ENCODE data around the gene PDIA6.

The PDIA6 gene

DNA sequence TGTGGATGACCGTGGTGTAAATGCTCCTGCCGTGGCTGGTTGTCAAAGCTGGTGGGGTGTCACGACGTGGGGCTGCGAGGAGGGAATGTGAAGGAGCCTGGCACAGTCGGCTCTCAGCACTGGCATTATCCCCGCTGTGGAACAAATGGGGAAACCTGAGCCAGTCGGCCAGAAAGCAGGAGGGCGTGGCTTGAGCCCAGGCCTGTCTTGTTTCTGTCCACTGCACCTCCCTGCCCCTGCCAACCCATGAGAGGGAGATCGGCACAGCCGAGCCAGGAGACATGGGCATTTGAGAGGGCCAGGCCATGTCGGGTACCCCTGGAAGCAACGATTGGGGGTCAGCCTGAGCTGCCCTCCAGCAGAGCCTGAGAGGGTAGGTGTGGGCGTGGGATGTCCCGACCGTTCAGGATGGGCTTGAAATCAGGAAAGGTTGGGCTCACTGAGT lies 44.5 kb downstream of the PDIA6 start:
- no peak for DNase-seq

DNA sequence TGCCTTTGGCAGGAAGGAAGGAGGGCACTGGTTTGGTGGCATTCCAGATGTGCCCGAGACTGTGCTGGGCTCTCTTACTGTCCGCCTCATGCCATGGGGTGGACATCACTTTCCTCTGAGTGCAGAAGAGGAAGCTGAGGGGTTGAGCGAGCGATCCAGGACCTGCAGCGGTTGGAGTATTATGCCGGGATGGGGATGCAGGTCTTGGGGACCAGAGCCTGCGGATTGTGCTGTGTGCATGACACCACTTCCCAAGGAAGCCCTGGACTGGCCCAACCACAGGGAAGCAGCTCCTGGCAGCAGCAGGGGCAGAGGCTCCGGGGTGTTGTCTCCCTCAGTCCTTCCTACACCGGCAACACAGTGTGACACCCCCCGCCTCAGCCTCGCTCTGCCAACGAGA lies 46.7 kb downstream of the PDIA6 start:
- DNase-seq: no peak

DNA sequence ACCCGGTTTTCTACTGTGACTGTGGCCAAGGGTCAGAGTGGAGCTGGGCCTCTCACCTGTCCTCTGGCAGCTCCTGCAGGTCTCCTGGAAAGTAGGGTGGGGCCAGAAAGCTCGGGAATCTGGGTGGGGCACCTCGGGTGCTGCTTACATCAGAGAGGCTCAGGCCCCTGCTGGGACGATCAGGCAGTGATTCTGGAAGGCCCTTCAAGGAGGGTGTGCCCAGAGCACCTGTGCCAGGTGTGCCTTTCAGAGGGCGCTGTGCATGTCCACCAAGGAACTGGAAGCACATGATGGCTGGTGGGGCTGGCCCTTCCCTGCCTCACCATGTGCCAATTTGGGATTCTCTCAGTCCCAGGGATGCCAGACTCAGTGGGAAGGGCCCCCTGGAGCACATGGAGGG lies 47.1 kb downstream of the PDIA6 start:
- DNase-seq: no peak

DNA sequence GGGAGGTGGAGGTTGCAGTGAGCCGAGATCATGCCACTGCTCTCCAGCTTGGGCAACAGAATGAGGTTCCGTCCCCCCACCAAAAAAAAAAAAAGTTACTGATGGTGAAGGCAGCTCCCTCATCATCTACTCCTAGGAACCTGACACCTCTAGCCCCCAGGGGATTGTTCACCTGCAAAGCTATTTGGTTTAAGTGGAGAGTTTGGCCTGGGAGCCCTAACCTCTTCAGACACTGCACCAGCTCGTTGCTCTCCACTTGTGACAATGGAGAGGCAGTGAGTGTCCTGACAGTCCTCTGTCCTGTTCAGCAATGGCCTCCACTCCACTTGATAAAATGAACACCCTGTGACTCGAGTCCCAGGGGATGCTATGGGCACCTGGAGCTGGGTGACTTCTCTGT lies 47.7 kb downstream of the PDIA6 start:
- DNase-seq: no peak

DNA sequence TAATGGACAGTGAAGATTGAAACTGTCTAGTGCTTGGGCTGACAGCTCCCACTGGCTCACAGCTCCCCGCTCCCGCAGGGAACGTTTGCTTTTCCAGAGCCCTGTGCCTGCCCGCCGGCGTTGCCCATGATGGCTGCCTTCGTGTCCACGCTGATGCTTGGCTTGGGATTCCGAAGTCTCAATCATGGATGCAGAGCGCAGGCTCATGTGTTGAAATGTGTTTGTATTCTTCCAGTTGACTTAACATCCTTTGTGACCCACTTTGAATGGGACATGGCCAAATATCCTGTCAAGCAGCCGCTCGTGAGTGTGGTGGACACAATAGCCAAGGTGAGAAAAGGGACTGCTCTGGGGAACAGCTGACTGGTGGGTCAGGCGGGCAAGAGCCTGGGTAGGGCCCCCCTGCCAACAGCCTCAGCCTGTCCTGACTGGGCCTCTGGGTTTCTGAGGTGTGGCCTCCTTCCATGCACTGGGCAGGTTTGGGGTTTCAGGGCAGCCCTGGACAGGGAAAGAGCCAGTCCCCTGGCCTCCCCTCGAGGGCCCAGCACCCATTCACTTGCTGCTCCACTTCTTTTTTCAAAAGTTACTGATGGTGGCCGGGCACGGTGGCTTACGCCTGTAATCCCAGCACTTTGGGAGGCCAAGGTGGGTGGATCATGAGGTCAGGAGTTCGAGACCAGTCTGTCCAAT lies 48.3 kb downstream of the PDIA6 start:
- DNase-seq: no peak

DNA sequence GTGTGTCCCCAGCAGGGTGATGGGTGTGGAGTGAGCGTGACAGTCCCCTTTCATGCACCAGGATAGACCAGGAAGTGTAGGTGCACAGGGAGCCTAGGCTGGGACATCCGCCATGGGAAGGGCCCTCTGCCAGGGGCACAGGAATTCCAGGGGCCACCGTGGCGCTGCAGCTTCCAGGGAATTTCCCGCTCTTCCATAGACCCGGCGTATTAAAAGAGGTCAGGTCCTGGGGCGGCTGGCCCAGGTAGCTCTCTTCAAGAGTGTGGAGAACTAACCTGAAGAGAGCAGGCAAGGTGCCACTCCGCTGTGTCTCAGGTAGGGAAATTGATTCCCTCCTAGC lies 49.2 kb downstream of the PDIA6 start:
- DNase-seq: no peak

DNA sequence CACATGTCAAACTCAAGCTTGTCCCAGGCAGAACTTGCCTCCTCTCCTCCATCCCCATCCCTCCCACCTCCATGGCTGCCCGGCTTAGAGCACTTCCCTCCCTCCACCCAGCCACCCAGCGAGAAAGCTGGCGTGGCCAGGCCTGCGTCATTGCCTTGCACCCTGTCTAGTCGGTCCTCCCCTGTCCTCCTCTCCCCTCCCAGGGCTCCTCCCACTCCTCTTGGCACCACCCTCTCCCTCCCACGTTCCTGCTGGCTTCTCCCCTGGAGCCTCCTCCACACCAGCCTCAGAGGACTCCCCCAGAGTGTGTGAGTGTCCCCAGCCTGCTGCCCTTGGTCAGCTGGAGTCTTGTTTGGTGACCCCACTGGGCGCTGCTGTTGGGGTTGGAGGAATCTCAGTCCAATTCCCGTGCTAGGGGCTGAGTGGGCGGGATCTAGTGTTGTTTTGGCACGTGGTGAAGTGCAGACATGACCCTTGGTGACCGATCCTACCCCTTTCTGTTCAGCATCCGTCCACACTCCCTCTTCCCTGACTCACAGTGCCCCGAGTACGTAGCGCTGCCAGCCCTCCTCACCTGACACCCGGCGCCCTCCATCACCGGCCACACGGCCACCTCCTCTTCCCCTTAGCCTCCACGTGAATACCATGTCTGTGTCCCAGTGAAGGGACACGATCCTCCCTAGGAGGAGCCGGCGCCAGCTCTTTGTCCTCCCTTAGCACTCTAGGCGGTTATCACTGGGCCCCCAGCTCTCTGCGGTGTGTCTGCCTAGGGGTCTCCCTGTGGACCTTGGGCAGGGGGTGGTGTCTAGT lies 49.7 kb downstream of the PDIA6 start:
- no peak for DNase-seq

DNA sequence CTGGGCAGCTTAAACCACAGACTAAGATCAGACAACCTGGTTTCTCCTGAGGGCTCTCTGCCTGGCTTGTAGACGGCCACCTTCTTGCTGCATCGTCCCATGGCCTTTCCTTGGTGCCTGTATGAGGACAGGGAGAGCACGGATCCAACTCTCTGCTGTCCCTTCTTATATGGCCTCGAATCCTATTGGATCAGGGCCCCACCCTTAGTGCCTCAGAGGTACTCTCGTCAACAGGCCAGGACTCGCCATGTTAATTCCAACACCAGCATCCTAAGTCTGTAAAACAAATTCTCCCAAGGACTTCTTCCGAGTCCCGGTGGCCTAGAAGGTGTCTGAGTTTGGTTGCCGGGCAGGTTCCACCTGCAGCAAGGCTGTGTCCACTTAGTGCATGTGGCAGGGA lies 51.0 kb downstream of the PDIA6 start:
- DNase-seq: no peak

DNA sequence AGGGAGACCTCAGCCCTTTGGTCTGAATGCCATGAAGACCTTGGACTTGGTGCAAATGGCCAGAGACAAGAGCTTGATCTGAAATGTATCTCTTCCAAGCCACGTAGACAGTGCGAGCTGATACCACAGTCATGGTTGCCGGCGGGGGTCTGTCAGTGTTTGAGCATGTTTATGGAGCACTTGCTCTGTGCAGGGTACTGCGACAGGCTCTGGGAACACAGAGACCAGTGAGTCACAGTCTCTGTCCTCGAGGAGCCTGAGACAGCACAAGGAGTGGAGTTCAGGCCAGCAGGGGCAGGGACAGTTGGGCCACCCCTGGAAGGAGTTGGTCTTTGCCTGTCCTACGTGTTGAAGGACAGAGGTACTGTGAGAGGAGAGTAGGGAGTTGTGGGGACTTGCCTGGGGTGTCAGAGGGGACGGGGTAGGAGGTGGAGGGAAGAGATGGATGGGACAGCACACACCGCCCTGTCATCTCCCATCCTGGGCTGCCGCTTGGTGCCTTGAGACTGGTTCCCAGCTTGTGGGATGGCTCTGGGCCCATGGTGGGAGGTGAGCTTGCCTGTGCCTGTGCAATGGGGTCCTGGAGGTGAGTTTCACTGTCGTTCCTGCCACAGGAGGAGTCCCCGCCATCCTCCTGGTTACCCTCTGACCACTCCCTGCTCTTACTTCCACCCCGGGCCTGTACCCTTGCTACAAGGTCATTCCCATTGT lies 51.6 kb downstream of the PDIA6 start:
- DNase-seq: no peak

DNA sequence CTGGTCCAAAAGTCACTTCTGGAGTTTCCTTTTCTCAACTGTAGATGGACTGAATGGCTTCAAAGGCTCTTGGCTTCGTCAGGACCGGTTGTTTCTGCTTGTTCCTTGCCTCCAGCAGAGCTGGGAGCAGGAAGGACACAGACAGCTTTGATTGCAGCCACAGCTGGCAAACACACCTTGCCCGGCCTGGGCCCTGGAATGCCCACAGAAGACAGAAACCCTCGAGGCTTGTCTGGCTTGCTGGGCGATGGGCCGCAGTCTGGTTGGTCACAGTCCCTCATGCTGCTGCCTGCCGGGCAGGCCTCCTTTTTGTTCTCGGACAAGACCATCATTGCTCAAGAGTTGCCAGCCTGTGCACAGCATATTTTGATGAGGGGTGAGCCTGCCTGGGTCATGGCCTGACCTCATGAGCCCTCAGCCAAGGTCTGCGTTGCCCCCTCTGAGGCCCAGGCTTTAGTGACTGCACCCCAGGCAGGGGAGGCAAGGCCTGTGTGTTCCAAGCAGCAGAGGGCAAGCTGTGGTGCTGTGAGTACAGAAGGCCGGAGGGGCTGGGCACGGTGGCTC lies 53.4 kb downstream of the PDIA6 start:
- no peak for DNase-seq

DNA sequence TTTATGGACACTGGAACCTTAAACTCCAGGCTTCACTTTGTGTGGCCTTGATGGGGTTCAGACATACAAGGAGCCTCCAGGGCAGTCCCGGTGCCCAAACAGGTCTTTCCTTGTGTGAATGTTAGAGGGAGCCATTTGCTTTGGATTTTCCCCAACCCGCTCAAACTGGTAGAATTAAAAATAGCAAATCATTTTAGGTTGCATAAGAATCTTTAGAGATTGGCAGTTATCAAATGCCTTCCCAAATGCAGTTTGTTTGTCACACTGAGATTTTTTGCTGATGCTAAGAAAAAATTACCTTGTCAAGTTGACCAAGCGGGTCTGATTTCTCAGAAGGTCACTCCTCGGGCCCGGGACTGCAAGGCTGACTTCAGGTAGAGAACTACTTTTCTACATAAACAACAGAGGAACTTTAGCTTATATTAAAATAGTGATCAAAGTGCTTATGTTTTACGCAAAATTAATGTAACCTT lies 54.7 kb downstream of the PDIA6 start:
- DNase-seq: no peak

DNA sequence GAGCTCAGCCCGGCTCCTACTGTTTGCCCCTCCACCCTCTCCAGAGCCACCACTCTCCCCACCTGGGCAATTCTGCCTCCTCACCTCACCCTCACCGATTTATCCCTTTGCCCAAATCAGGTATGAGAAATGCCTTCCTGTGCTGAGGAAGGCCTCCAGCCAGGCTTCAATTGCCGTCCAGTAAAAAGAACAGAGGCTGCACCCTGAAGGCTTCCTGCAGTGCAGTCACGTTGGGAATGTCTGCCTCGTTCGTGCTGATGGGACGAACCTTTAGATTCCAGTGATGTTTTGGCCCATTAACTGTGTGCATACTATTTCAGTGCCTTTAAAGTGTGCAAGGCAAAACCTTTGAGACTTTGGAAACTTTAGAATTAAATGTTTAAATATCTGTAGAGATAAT lies 57.0 kb downstream of the PDIA6 start:
- no peak for DNase-seq

DNA sequence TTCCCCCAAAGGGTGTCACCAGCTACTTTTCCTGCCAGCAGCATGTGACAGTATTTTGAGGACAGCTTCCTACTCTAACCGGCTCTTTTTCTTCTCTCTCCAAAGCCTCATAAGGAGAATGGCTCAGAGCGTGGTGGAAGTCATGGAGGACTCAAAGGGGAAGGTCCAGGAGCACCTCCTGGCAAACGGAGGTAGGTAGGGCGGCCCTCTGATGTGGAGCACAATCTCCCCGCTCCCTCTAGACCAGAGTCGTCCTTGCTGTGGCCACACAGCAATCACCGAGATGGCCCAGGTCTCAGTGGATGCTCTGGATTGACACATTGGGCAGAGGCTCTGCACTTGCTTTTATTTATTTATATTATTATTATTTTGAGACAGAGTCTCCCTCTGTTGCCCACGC lies 58.7 kb downstream of the PDIA6 start:
- DNase-seq: no peak

DNA sequence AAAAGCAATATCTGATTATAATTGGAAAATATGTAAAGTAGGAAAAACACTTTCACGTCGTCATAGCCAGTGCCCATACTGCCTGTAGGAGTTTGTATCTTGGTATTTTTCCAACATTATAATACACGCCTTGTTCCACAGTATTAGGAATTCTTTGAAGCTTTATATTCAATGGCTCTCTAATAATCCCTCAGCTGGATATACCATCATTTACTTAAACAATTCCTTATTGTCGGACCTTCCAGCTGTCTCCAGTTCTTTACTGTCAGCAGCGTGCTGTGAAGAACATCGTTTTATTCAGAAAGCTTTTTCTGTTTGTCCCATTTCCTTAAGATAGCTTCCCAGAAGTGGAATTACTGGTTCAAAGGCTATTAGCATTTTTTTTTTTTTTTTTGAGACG lies 59.4 kb downstream of the PDIA6 start:
- no peak for DNase-seq

DNA sequence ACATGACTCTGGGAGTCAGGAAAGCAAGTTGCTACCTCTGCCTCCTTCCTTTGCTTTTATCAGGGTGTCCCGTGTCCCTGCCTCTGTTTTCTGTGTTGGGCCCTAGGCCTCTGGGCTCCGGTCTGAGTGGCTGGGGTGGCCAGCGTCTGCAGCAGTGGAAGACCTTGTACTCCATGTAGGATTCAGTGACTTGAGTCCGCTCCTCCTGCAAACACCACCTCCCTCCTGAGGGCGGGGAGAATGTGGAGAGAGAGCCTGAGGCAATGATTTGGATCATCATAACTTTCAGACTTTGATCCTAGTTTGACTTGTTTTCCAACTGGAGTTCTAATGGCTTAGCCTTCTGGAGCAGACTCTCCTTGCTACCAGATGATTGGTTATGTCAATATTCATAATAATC lies 60.3 kb downstream of the PDIA6 start:
- DNase-seq: no peak

DNA sequence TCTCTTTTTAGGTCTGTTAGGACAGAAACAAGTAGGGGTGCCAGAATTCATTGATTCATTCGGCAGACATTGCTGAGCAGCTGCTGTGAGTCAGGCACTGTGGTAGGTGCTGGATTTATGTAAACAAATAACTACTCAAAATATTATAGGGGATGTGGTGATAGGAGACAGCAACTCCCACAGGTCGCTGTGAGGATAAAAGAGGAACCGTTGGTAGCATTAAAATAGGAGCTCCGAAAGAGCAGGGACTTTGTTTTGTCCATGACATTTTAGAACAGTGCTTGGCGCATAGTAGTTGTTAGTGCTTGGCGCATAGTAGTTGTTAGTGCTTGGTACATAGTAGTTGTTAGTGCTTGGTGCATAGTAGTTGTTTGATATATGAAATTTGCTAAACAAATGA lies 62.0 kb downstream of the PDIA6 start:
- DNase-seq: no peak

DNA sequence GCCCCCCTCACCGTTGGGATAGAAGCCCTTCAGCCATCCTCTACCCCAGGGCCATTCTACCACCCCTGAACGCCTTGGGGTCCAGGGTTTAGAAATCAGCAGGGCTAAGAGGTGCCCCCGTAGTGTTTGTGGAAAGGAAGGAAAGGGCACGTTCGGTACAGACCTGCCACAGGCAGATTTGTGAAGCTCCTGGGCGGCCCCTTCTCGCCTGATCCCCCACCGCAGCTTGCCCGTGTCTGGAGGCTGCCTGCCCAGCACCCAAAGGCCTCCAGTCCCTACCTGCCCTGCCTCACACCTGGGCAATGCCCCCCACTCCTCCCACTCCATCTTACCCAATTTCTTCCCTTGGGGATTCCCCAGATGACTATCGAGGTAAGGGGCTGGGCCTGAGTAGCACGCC lies 69.9 kb downstream of the PDIA6 start:
- DNase-seq: no peak

DNA sequence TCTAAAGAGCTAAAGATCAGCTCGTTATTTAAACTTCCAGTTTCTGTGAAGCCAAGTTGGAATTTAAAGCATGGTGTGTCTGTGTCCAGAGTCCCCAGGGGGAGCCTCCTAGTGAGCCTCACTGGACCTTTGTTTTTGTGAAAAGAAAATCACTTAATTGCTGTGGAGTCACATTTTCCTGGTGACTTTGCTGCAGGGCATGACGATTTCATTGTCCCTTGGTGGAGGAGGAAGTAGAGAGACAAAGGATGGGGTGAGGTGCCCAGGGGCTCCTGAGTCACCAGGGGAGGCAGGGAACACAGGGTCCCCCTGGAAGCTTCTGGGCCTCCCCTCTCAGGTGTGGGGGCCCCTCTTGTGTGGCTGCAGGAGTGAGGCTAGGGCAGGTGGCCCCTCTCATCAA lies 71.4 kb downstream of the PDIA6 start:
- no peak for DNase-seq

DNA sequence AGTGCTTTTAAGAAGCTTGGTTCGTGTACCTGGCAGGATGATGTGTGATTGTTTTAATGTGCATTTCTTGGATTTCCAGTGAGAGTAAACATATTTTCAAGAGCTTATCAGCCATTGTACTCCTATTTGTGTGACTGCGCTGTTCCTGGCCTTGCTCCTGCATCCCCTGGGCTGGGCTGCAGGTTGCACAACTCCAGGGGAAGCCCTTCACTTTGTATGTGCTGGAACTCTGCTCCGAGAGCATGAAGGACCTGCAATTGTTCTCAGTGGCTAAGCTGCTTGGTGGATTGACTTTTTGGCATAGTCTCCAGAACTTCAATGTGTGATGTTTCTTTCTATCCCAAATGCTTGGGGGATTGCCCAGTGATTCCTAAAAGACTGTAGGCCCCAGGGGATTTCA lies 72.4 kb downstream of the PDIA6 start:
- DNase-seq: no peak

DNA sequence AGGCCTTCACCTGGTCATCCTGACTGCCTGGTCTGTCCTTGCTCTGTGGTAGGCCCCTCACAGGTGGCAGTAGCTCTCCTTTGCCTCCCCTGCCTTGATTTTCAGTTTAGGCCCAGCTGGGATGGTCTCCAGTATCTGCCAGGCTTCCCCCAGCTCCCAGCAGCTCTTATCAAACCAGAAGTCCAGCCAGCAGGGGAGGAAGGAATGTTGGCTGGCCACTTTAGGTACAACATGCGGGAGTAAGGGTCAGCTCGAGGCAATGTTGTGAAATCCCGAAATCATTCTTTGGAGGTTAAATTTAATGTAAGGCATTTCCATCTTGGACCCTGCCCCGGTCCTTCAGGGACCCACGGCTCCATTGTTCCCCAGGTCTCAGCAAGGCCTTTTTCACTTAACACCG lies 74.4 kb downstream of the PDIA6 start:
- DNase-seq: no peak

DNA sequence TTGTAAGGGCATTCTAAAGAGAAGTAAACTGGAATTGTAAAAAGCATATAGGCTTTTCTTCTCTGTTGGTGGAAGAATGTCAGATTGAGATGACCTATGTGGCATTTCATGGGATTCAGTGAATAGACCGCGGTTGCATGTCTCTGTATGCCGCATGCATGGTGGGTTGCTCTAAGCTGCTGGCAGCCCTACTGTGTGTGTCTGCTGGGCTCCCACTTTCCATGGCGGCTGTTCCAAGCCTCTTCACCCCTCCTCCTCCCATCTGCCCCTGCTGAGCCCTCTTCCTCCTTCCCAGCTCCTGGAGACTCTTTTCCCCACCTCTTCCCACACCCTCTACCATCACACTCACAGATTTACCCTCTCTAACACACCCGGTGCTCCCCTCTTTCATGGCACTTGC lies 78.6 kb downstream of the PDIA6 start:
- DNase-seq: no peak

DNA sequence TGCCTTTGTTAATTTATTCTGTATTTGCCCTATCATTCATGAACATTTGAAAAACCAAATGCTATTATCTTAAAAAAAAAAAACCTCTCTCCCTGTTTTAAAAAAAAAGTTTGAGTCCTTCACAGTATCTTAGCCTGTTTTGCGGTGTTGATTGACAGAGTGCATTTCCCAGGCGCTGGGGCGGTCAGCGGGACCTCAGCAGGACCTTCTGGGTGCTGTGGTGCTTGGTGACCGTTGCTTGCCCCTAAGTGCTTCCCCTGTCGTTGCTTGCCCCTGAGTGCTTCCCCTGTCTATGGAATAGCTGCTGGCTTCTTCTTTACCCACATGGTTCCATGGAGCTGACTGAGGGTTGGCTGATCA lies 79.0 kb downstream of the PDIA6 start:
- no peak for DNase-seq
